GM06990 (cell line): ENCODE data around the gene PDS5A.
"Not testable (repeated sequence)": the region's sequence is repeated elsewhere in the genome, so short reads cannot be mapped to it uniquely, and the experiment has no call there.

Experiments used
- DNase-seq: peaks from one replicate; pipeline ENCODE4 v3.0.0-alpha.2; 2011; ENCODE audit not compliant: insufficient read length; ENCODE audit errors: extremely low read depth
- H3K27me3 ChIP-seq: replicated peaks from 2 replicates; pipeline ENCODE4 v1.6.0; 2011; ENCODE audit warnings: low read length; ENCODE audit not compliant: control insufficient read depth, insufficient read depth
- H3K36me3 ChIP-seq: 2 replicates; pipeline ENCODE4 v1.5.1; 2011; ENCODE audit warnings: low read length; ENCODE audit not compliant: control insufficient read depth, insufficient read depth
- H3K4me3 ChIP-seq: replicated peaks from 2 replicates; pipeline ENCODE4 v1.5.1; 2011; ENCODE audit warnings: low read depth, mild to moderate bottlenecking, control low read depth, low read length
- CTCF ChIP-seq: IDR thresholded peaks from 2 replicates; pipeline ENCODE4 v1.5.1; 2011; ENCODE audit warnings: low read length, control low read depth, mild to moderate bottlenecking, inconsistent platforms; ENCODE audit not compliant: insufficient read depth, poor library complexity, severe bottlenecking

PDS5A gene

GRCh38 chr4:39978904-39979303 is 1.2 kb upstream of the PDS5A start:
- DNase-seq: no peak
- Histone ChIP-seq H3K4me3 (no peak overlapping the region), H3K27me3 (no peaks in the 10 kb centered on the region), H3K36me3 (no peaks in the 10 kb centered on the region; the same call in 1 of the 2 replicates)
- TF ChIP-seq CTCF: no peak

- no peak for TF ChIP-seq CTCF
- no peak for DNase-seq
- H3K4me3 ChIP-seq: peak overlapping the region; percentile 70
- H3K36me3 ChIP-seq: no peaks in the 10 kb centered on the region; the same call in 1 of the 2 replicates
- H3K27me3 ChIP-seq: no peaks in the 10 kb centered on the region
These were observed 666 bp upstream of the PDS5A start for GRCh38 chr4:39978378-39978775.

- TF ChIP-seq CTCF: no peak
- H3K27me3 ChIP-seq: no peaks in the 10 kb centered on the region
- peak overlapping the region; percentile 87 for H3K4me3 ChIP-seq
- no peaks in the 10 kb centered on the region; the same call in 1 of the 2 replicates for H3K36me3 ChIP-seq
- DNase-seq: peak; percentile 76
These were observed 694 bp downstream of the PDS5A start for GRCh38 chr4:39976945-39977488.

GRCh38 chr4:39976141-39976944 is 1.4 kb downstream of the PDS5A start:
- DNase-seq: peak; percentile 76
- Histone ChIP-seq H3K27me3 (no peaks in the 10 kb centered on the region), H3K36me3 (no peaks in the 10 kb centered on the region; the same call in 1 of the 2 replicates), H3K4me3 (peak overlapping the region; percentile 87)
- peak; percentile 92 for TF ChIP-seq CTCF

GRCh38 chr4:39975488-39976089 is 2.1 kb downstream of the PDS5A start:
- Histone ChIP-seq H3K36me3 (no peaks in the 10 kb centered on the region; the same call in 1 of the 2 replicates), H3K4me3 (peak overlapping the region; percentile 87), H3K27me3 (no peaks in the 10 kb centered on the region)
- no peak for DNase-seq
- no peak for TF ChIP-seq CTCF

- H3K27me3 ChIP-seq, H3K36me3 ChIP-seq, H3K4me3 ChIP-seq, DNase-seq: not testable (repeated sequence)
These were observed 4.7 kb downstream of the PDS5A start for GRCh38 chr4:39973052-39973451.
